Immature natural killer cell (primary cell): ENCODE data around the gene NUP88. TPM values are rescaled to one million over a fixed set of nuclear protein-coding genes. Genes with fewer than 3 reads are reported as not detected.
"Not testable (repeated sequence)": the region's sequence is repeated elsewhere in the genome, so short reads cannot be mapped to it uniquely, and the experiment has no call there.

ENCODE experiments used
- DNase-seq, 3 donors: peaks; one replicate each; pipeline ENCODE4 v3.0.0; 2022; ENCODE audit warnings: mixed read lengths in 1 of 3
- H3K27ac Mint-ChIP-seq, 6 donors: one replicate each; pipeline ENCODE4 v1.8.0; 2020; ENCODE audit warnings: mixed read lengths in 6 of 6, mild to moderate bottlenecking in 5 of 6, inconsistent platforms in 4 of 6, moderate library complexity in 3 of 6
- H3K27me3 Mint-ChIP-seq, 3 donors: one replicate each; pipeline ENCODE4 v1.8.0; 2020 to 2021; ENCODE audit warnings: low read depth in 3 of 3, mild to moderate bottlenecking in 3 of 3, mixed read lengths in 3 of 3, moderate library complexity in 3 of 3, inconsistent platforms in 1 of 3
- H3K36me3 Mint-ChIP-seq, 3 donors: one replicate each; pipeline ENCODE4 v1.8.0; 2020; ENCODE audit warnings: mixed read lengths in 3 of 3, inconsistent platforms in 2 of 3, mild to moderate bottlenecking in 2 of 3
- H3K4me1 Mint-ChIP-seq, 2 donors: one replicate each; pipeline ENCODE4 v1.8.0; 2020; ENCODE audit warnings: inconsistent platforms in 2 of 2, mild to moderate bottlenecking in 2 of 2, mixed read lengths in 2 of 2, moderate library complexity in 1 of 2
- H3K4me3 Mint-ChIP-seq, 5 donors: one replicate each; pipeline ENCODE4 v1.8.0; 2020; ENCODE audit warnings: mild to moderate bottlenecking in 5 of 5, mixed read lengths in 5 of 5, inconsistent platforms in 3 of 5, moderate library complexity in 3 of 5
- H3K9me3 Mint-ChIP-seq, 6 donors: one replicate each; pipeline ENCODE4 v1.8.0; 2020; ENCODE audit warnings: mild to moderate bottlenecking in 6 of 6, mixed read lengths in 6 of 6, inconsistent platforms in 4 of 6, moderate library complexity in 3 of 6
- polyA plus RNA-seq, 3 donors: library from polyadenylated mRNA; unstranded; fragments of 300-500 nt; fragmentation: Illumina TruSeq; gene quantifications; one replicate each; pipeline ENCODE4 v1.2.3, GENCODE V29; 2021

Gene NUP88
- polyA plus RNA-seq, 3 donors from 2014 or later, result 73.7 to 93.1 (median 77.7) TPM

- Mint-ChIP-seq H3K4me3 (no peak overlapping the region), H3K36me3 (peaks cover 4 to 54% (median 32%) of the 10 kb centered on the region in 3 donors)
These were observed 12.6 kb upstream of the NUP88 start for GRCh38 chr17:5431949-5432556.

GRCh38 chr17:5431234-5431633, 11.8 kb upstream of the NUP88 start:
- not testable (repeated sequence) for DNase-seq, H3K4me3 Mint-ChIP-seq, H3K27me3 Mint-ChIP-seq, H3K9me3 Mint-ChIP-seq
- peaks cover 9 to 14% of the 10 kb centered on the region in 2 donors for H3K4me1 Mint-ChIP-seq
- peak overlapping the region in 1 of 6 donors; percentile 36 for H3K27ac Mint-ChIP-seq
- peaks cover 5 to 53% (median 32%) of the 10 kb centered on the region in 3 donors for H3K36me3 Mint-ChIP-seq

More at GRCh38 chr17:5431949-5432556, 12.6 kb upstream of the NUP88 start:
- H3K9me3 Mint-ChIP-seq, result no peaks in the 10 kb centered on the region
- no peak for DNase-seq
- H3K4me1 Mint-ChIP-seq, result peaks cover 14 to 18% of the 10 kb centered on the region in 2 donors
- H3K27ac Mint-ChIP-seq, result peak overlapping the region in 3 of 6 donors; percentile 3 to 5 (median 4)
- H3K27me3 Mint-ChIP-seq, result peaks cover 0 to 2% (median 0%) of the 10 kb centered on the region in 3 donors

GRCh38 chr17:5430413-5430999, 11.0 kb upstream of the NUP88 start:
- H3K9me3 Mint-ChIP-seq, result no peaks in the 10 kb centered on the region
- peak overlapping the region in 5 of 6 donors; percentile 24 to 70 (median 43) for H3K27ac Mint-ChIP-seq
- no peak for DNase-seq
- peaks cover 0 to 2% (median 0%) of the 10 kb centered on the region in 3 donors for H3K27me3 Mint-ChIP-seq
- no peak overlapping the region for H3K4me3 Mint-ChIP-seq
- peaks cover 12 to 57% (median 35%) of the 10 kb centered on the region in 3 donors for H3K36me3 Mint-ChIP-seq
- H3K4me1 Mint-ChIP-seq, result peaks cover 9 to 10% of the 10 kb centered on the region in 2 donors

- no peaks in the 10 kb centered on the region for H3K9me3 Mint-ChIP-seq
- DNase-seq, result no peak
- H3K27ac Mint-ChIP-seq, result peak overlapping the region in 3 of 6 donors; percentile 1 to 44 (median 19)
- peaks cover 12 to 63% (median 36%) of the 10 kb centered on the region in 3 donors for H3K36me3 Mint-ChIP-seq
- H3K27me3 Mint-ChIP-seq, result peaks cover 0 to 2% (median 2%) of the 10 kb centered on the region in 3 donors
- no peak overlapping the region for H3K4me3 Mint-ChIP-seq
- H3K4me1 Mint-ChIP-seq, result peaks cover 6% of the 10 kb centered on the region in 2 donors
These were observed 9.9 kb upstream of the NUP88 start for GRCh38 chr17:5429191-5429887.

- Mint-ChIP-seq H3K36me3 (peaks cover 9 to 42% (median 31%) of the 10 kb centered on the region in 3 donors), H3K4me3 (no peak overlapping the region), H3K9me3 (no peaks in the 10 kb centered on the region), H3K27ac (no peak overlapping the region), H3K4me1 (peaks cover 15 to 27% of the 10 kb centered on the region in 2 donors), H3K27me3 (peaks cover 0 to 2% (median 2%) of the 10 kb centered on the region in 3 donors)
- no peak for DNase-seq
These were observed 6.4 kb upstream of the NUP88 start for GRCh38 chr17:5425826-5426225.

GRCh38 chr17:5424909-5425308, 5.4 kb upstream of the NUP88 start:
- Mint-ChIP-seq H3K4me1 (peaks cover 21 to 31% of the 10 kb centered on the region in 2 donors), H3K27ac (no peak overlapping the region), H3K27me3 (peaks cover 2 to 4% (median 3%) of the 10 kb centered on the region in 3 donors), H3K36me3 (peaks cover 9 to 39% (median 27%) of the 10 kb centered on the region in 3 donors), H3K4me3 (no peak overlapping the region), H3K9me3 (no peaks in the 10 kb centered on the region)
- DNase-seq, result no peak

GRCh38 chr17:5422505-5422904, 3.0 kb upstream of the NUP88 start:
- H3K4me3 Mint-ChIP-seq, result no peak overlapping the region
- H3K27me3 Mint-ChIP-seq, result peaks cover 9 to 16% (median 14%) of the 10 kb centered on the region in 3 donors
- peak overlapping the region in 1 of 6 donors; percentile 14 for H3K27ac Mint-ChIP-seq
- DNase-seq, result no peak
- no peaks in the 10 kb centered on the region for H3K9me3 Mint-ChIP-seq
- H3K4me1 Mint-ChIP-seq, result peaks cover 32 to 41% of the 10 kb centered on the region in 2 donors
- H3K36me3 Mint-ChIP-seq, result peaks cover 9 to 22% (median 17%) of the 10 kb centered on the region in 3 donors

- Mint-ChIP-seq H3K27ac (peak within 1 kb of the TSS; percentile 96 to 98 (median 97)), H3K9me3 (no peaks in the 10 kb centered on the region), H3K36me3 (peaks cover 0 to 14% (median 10%) of the 10 kb centered on the region in 3 donors), H3K27me3 (peaks cover 9 to 16% (median 13%) of the 10 kb centered on the region in 3 donors), H3K4me3 (peak within 1 kb of the TSS; percentile 96 to 99 (median 97)), H3K4me1 (peaks cover 36 to 50% of the 10 kb centered on the region in 2 donors)
- DNase-seq, result peak in 1 of 3 donors; percentile 85
These were observed 644 bp upstream of the NUP88 start, which contains the start of gene RPAIN for GRCh38 chr17:5419959-5420653. Gene RPAIN (plus strand): TSS chr17:5420182. CDS start chr17:5420211, 29 bp downstream.

- peak; percentile 68 to 77 (median 70) for DNase-seq
- H3K4me3 Mint-ChIP-seq, result peak overlapping the region; percentile 96 to 99 (median 97)
- H3K9me3 Mint-ChIP-seq, result no peaks in the 10 kb centered on the region
- peaks cover 0 to 10% (median 9%) of the 10 kb centered on the region in 3 donors for H3K36me3 Mint-ChIP-seq
- peak overlapping the region; percentile 96 to 98 (median 97) for H3K27ac Mint-ChIP-seq
- H3K4me1 Mint-ChIP-seq, result peaks cover 36 to 50% of the 10 kb centered on the region in 2 donors
- peaks cover 9 to 16% (median 13%) of the 10 kb centered on the region in 3 donors for H3K27me3 Mint-ChIP-seq
These were observed 555 bp downstream of the NUP88 start for GRCh38 chr17:5418858-5419355.

GRCh38 chr17:5416901-5417300, 2.6 kb downstream of the NUP88 start:
- H3K27ac Mint-ChIP-seq, result no peak overlapping the region
- peaks cover 9 to 16% (median 13%) of the 10 kb centered on the region in 3 donors for H3K27me3 Mint-ChIP-seq
- H3K9me3 Mint-ChIP-seq, result no peaks in the 10 kb centered on the region
- DNase-seq, result no peak
- H3K4me3 Mint-ChIP-seq, result peak overlapping the region in 3 of 5 donors; percentile 17 to 64 (median 64)
- peaks cover 40 to 47% of the 10 kb centered on the region in 2 donors for H3K4me1 Mint-ChIP-seq
- H3K36me3 Mint-ChIP-seq, result peaks cover 0 to 20% (median 20%) of the 10 kb centered on the region in 3 donors

GRCh38 chr17:5413682-5414081, 5.8 kb downstream of the NUP88 start:
- H3K4me3 Mint-ChIP-seq, result no peak overlapping the region
- DNase-seq, result no peak
- peaks cover 17 to 37% (median 27%) of the 10 kb centered on the region in 3 donors for H3K36me3 Mint-ChIP-seq
- H3K9me3 Mint-ChIP-seq, result no peaks in the 10 kb centered on the region
- H3K27me3 Mint-ChIP-seq, result peaks cover 0 to under 1% (median under 1%) of the 10 kb centered on the region in 3 donors
- H3K4me1 Mint-ChIP-seq, result peaks cover 24 to 39% of the 10 kb centered on the region in 2 donors
- no peak overlapping the region for H3K27ac Mint-ChIP-seq

- peaks cover 19 to 33% (median 23%) of the 10 kb centered on the region in 3 donors for H3K36me3 Mint-ChIP-seq
These were observed 8.7 kb downstream of the NUP88 start for GRCh38 chr17:5410594-5411272.

More at GRCh38 chr17:5410594-5411272, 8.7 kb downstream of the NUP88 start:
- no peak for DNase-seq
- H3K27me3 Mint-ChIP-seq, result no peaks in the 10 kb centered on the region
- peak overlapping the region in 1 of 6 donors; percentile 44 for H3K27ac Mint-ChIP-seq
- no peak overlapping the region for H3K4me3 Mint-ChIP-seq
- no peaks in the 10 kb centered on the region for H3K9me3 Mint-ChIP-seq
- H3K4me1 Mint-ChIP-seq, result peaks cover 10 to 26% of the 10 kb centered on the region in 2 donors
